Measurements from ENCODE around the gene FZD4. TPM values are rescaled to one million over a fixed set of nuclear protein-coding genes. Genes with fewer than 3 reads are reported as not detected.
"Not testable (repeated sequence)": the region's sequence is repeated elsewhere in the genome, so short reads cannot be mapped to it uniquely, and the experiment has no call there.

Gene FZD4
- total RNA-seq, 2 experiments from 2014 or later, result 0.14 to 0.21 TPM

DNA sequence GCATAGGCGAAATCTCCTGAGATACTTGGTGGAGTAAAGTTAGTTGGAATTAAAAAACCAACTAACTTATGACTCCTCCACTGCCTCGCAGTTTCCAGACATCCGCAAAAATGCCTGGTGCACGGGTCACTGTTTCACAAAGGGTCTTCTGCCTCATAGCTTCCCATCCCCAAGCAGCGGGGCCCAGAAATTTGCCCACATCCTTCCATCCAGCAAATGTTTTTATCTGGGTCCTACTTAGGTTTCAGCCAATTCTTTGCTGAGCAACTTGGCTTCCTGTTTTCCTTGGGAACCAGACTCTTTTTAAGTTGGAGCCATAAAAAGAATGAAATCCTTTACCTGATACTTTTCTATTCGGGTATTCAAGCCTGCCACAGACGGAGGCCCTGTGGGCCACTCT lies 36.2 kb downstream of the FZD4 start:
- no peaks in the 10 kb centered on the region for H3K36me3 Mint-ChIP-seq (ENCODE audit: low read depth)
- ChIA-PET POLR2A (no interaction called here), CTCF (interaction anchor here (1.1 to 1.5 kb wide), 2 partner anchors 15 to 27 kb away, joined by 4 read pairs; no protein-coding TSS in a partner anchor)
- DNase-seq (no peak), ATAC-seq (no peak)
- intact Hi-C loops (cut with DNase I, micrococcal nuclease), result loop anchor here (1.0 to 5.0 kb wide), 3 partner anchors 49 to 1322 kb away; no protein-coding TSS in a partner anchor
- no peak overlapping the region for H3K27ac Mint-ChIP-seq
- H3K4me1 Mint-ChIP-seq, result peaks cover 3% of the 10 kb centered on the region
- no peak overlapping the region for H3K4me3 Mint-ChIP-seq
- no peaks in the 10 kb centered on the region for H3K9me3 Mint-ChIP-seq (ENCODE audit: low read depth)
- no peaks in the 10 kb centered on the region for H3K27me3 Mint-ChIP-seq

DNA sequence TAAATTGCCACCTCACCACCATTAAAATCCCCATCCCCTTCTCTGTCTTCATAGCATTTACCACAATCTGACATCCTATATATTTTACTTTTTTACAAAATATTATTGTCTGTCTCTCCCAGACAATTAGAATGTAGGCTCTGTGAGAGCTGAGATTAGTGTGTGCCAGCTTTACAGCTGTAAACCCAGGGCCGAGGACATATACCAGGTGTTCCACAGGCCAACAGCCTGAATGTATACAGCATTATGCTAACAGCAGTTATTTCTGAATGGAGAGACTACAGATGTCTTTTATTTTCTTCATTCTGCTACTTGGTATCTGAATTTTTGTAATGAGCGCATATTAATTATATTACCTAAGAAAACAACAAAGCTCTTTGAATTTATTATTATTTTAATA lies 36.7 kb downstream of the FZD4 start:
- ATAC-seq (no peak), DNase-seq (no peak)
- Mint-ChIP-seq H3K27ac (no peak overlapping the region), H3K27me3 (peaks cover 2% of the 10 kb centered on the region), H3K4me3 (no peak overlapping the region), H3K4me1 (peaks cover 3% of the 10 kb centered on the region), H3K9me3 (ENCODE audit: low read depth) (no peaks in the 10 kb centered on the region), H3K36me3 (ENCODE audit: low read depth) (no peaks in the 10 kb centered on the region)
- intact Hi-C loops (cut with DNase I, micrococcal nuclease), result loop anchor here in 1 of 2 experiments (2.0 to 5.0 kb wide), 2 partner anchors 462 to 1321 kb away; no protein-coding TSS in a partner anchor
- POLR2A ChIA-PET, result no interaction called here
- CTCF ChIA-PET, result interaction anchor here (0.5 to 1.5 kb wide), 5 partner anchors 16 to 310 kb away, joined by 3 to 4 read pairs (median 4); no protein-coding TSS in a partner anchor

DNA sequence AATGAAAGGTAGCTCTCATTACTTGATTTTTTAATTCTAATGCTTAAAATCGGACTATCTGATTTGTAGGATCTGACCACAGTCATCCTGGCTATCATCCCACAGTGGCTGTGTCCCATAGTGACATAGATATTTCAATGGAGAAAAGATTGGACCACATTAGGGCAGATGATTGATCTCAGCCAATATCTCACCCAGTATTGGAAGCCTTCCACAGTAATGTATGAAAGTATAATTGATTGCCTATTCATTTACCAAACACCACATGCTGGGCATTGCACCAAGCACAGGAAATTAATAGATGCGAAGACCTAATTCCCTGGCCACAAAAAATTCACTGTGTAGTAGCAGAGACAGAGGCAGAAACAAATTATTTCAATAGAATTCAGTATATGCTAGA lies 37.6 kb downstream of the FZD4 start:
- Mint-ChIP-seq H3K4me3 (no peak overlapping the region), H3K27ac (no peak overlapping the region), H3K9me3 (ENCODE audit: low read depth) (no peaks in the 10 kb centered on the region), H3K27me3 (peaks cover 3% of the 10 kb centered on the region), H3K36me3 (ENCODE audit: low read depth) (no peaks in the 10 kb centered on the region), H3K4me1 (peaks cover 3% of the 10 kb centered on the region)
- ChIA-PET POLR2A (no interaction called here), CTCF (interaction anchor here (0.8 to 1.5 kb wide), 5 partner anchors 17 to 112 kb away, joined by 3 to 4 read pairs (median 4); no protein-coding TSS in a partner anchor)
- DNase-seq (no peak), ATAC-seq (no peak)
- intact Hi-C loops (cut with DNase I, micrococcal nuclease), result loop anchor here in 1 of 2 experiments (5.0 kb wide), 1 partner anchor 1320 kb away; no protein-coding TSS in a partner anchor

DNA sequence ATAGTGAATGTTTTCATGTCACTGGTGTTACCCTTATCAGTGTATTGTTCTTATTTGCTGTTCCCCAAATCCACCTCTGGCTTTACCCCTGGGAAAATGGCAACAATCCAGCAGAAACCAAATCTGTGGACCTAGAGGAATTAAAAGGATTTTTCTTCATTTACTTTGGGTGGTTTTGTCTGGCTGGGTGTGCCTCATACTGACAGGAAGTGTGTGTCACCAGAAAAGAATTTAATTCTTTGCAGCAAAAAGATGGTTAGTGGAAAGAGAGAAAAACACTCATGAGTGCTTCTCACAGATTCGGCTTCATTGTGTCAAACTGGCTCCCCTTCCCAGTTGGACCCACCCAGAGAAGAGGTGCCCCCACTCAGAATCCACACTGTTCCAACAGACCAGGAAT lies 38.9 kb downstream of the FZD4 start:
- DNase-seq, result no peak
- CTCF ChIA-PET, result interaction anchor here (0.5 to 1.2 kb wide), 4 partner anchors 9 to 308 kb away, joined by 3 to 4 read pairs (median 3); no protein-coding TSS in a partner anchor
- Mint-ChIP-seq H3K27me3 (peaks cover 3% of the 10 kb centered on the region), H3K36me3 (ENCODE audit: low read depth) (no peaks in the 10 kb centered on the region), H3K4me3 (no peak overlapping the region), H3K9me3 (ENCODE audit: low read depth) (no peaks in the 10 kb centered on the region), H3K27ac (no peak overlapping the region), H3K4me1 (peaks cover 3% of the 10 kb centered on the region)
- ATAC-seq, result no peak
- POLR2A ChIA-PET, result no interaction called here
- intact Hi-C loops (cut with DNase I, micrococcal nuclease), result loop anchor here in 1 of 2 experiments (5.0 kb wide), 1 partner anchor 1319 kb away; no protein-coding TSS in a partner anchor

DNA sequence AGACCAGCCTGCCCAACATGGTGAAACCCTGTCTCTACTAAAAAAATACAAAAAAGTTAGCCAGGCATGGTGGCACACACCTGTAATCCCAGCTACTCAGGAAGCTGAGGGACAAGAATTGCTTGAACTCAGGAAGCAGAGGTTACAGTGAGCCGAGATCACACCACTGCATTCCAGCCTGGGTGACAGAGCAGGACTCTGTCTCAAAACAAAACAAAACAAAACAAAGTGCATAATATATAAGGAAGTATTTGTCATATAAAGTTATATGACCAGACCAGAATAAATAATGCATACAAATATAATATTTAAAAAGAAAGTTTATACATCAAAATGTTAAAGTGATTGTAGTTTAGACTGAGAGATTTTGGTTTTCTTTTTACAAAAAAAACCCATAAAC lies 39.3 kb downstream of the FZD4 start:
- H3K4me3 Mint-ChIP-seq; POLR2A ChIA-PET; H3K36me3 Mint-ChIP-seq (ENCODE audit: low read depth); H3K27me3 Mint-ChIP-seq; DNase-seq; H3K27ac Mint-ChIP-seq; H3K4me1 Mint-ChIP-seq; H3K9me3 Mint-ChIP-seq (ENCODE audit: low read depth); ATAC-seq: not testable (repeated sequence)
- intact Hi-C loops (cut with DNase I, micrococcal nuclease), result loop anchor here in 1 of 2 experiments (5.0 kb wide), 1 partner anchor 1319 kb away; no protein-coding TSS in a partner anchor
- CTCF ChIA-PET, result interaction anchor here (1.2 kb wide), 1 partner anchor 10 kb away, joined by 4 read pairs; no protein-coding TSS in a partner anchor

DNA sequence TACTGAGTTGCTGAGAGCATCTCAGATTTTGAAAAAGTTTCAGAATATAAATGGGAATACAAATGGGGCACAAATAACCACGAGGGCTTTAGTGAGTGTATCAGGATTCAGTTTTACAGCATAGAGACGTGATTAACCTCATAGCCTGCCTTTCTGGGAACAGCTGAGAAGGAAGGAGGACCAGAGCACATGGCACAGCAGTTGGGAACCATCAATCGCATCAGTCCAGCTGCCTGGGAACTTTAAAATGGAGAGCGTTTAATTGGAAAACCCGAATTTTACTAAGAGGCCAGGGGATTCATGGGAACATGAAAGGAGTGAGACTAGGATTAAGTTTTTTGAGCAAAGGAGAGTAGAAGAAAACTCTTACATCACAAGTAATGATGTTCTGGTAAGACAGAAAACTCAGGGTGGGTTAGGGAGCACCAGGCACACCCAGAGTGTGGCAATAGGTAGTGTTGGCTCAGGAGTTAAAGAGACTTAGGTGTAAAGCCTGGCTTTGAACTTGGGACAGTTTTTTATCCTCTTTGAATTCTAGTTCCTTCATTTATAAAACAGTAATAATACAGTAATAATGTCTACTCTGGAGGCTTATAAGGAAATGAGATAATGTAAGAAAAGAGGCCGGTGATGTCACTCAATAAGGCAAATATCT lies 40.2 kb downstream of the FZD4 start:
- CTCF ChIA-PET, result no interaction called here

DNA sequence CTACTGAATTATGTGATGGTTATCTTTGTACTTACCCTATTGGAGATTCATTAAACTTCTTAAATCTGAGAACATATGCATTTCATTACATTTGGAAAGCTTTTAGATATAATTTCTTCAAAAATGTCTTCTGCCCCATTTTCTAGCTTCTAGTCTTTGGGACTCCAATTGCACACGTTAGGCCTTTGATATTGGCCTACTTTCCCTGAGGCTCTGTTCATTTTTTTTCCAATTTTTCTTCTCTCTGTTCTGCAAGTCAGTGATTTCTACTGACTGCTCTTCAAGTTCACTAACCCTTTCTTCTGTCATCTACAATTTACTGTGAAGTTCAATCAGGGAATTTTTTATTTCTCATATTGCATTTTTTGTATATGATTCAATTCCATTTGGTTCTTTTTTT lies 43.0 kb downstream of the FZD4 start:
- H3K27me3 Mint-ChIP-seq, result peaks cover 5% of the 10 kb centered on the region
- ATAC-seq (no peak), DNase-seq (no peak)
- no peak overlapping the region for H3K27ac Mint-ChIP-seq
- no peaks in the 10 kb centered on the region for H3K36me3 Mint-ChIP-seq (ENCODE audit: low read depth)
- ChIA-PET CTCF (interaction anchor here (1.0 to 2.0 kb wide), 3 partner anchors 9 to 43 kb away, joined by 3 to 7 read pairs (median 3); no protein-coding TSS in a partner anchor), POLR2A (no interaction called here)
- no peaks in the 10 kb centered on the region for H3K9me3 Mint-ChIP-seq (ENCODE audit: low read depth)
- no peak overlapping the region for H3K4me3 Mint-ChIP-seq
- intact Hi-C loops (cut with DNase I, micrococcal nuclease), result no loop called here
- H3K4me1 Mint-ChIP-seq, result peaks cover 3% of the 10 kb centered on the region

More for the DNA sequence above, 40.2 kb downstream of the FZD4 start:
- POLR2A ChIA-PET, result no interaction called here
- H3K9me3 Mint-ChIP-seq (ENCODE audit: low read depth), result no peaks in the 10 kb centered on the region
- intact Hi-C loops (cut with DNase I, micrococcal nuclease), result loop anchor here in 1 of 2 experiments (5.0 kb wide), 1 partner anchor 1318 kb away; no protein-coding TSS in a partner anchor
- no peak overlapping the region for H3K27ac Mint-ChIP-seq
- H3K4me3 Mint-ChIP-seq, result no peak overlapping the region
- DNase-seq, result no peak
- H3K36me3 Mint-ChIP-seq (ENCODE audit: low read depth), result no peaks in the 10 kb centered on the region
- no peak for ATAC-seq
- peaks cover 5% of the 10 kb centered on the region for H3K27me3 Mint-ChIP-seq
- H3K4me1 Mint-ChIP-seq, result peaks cover 3% of the 10 kb centered on the region

GRCh38 chr11:86910592-86910991 lies 44.6 kb downstream of the FZD4 start:
- no peak overlapping the region for H3K4me3 Mint-ChIP-seq
- no peak overlapping the region for H3K27ac Mint-ChIP-seq
- intact Hi-C loops (cut with DNase I, micrococcal nuclease), result no loop called here
- H3K9me3 Mint-ChIP-seq (ENCODE audit: low read depth), result no peaks in the 10 kb centered on the region
- peaks cover 5% of the 10 kb centered on the region for H3K27me3 Mint-ChIP-seq
- no peaks in the 10 kb centered on the region for H3K4me1 Mint-ChIP-seq
- no peak for DNase-seq
- H3K36me3 Mint-ChIP-seq (ENCODE audit: low read depth), result no peaks in the 10 kb centered on the region
- CTCF ChIA-PET, result no interaction called here
- POLR2A ChIA-PET, result no interaction called here
- ATAC-seq, result no peak

- CTCF ChIA-PET, result interaction anchor here (0.6 kb wide), 1 partner anchor 33 kb away, joined by 3 read pairs; no protein-coding TSS in a partner anchor
- H3K9me3 Mint-ChIP-seq (ENCODE audit: low read depth), result no peaks in the 10 kb centered on the region
- DNase-seq (no peak), ATAC-seq (no peak)
- POLR2A ChIA-PET, result no interaction called here
- no peak overlapping the region for H3K27ac Mint-ChIP-seq
- H3K4me3 Mint-ChIP-seq, result no peak overlapping the region
- H3K4me1 Mint-ChIP-seq, result no peaks in the 10 kb centered on the region
- intact Hi-C loops (cut with DNase I, micrococcal nuclease), result no loop called here
- no peaks in the 10 kb centered on the region for H3K36me3 Mint-ChIP-seq (ENCODE audit: low read depth)
- peaks cover 2% of the 10 kb centered on the region for H3K27me3 Mint-ChIP-seq
Measured at GRCh38 chr11:86906198-86906597, 49.0 kb downstream of the FZD4 start.

- no peak overlapping the region for H3K4me3 Mint-ChIP-seq
- no peaks in the 10 kb centered on the region for H3K9me3 Mint-ChIP-seq (ENCODE audit: low read depth)
- intact Hi-C loops (cut with DNase I, micrococcal nuclease), result no loop called here
- DNase-seq, result no peak
- peak; percentile 23 for ATAC-seq
- H3K27ac Mint-ChIP-seq, result no peak overlapping the region
- no peaks in the 10 kb centered on the region for H3K27me3 Mint-ChIP-seq
- H3K4me1 Mint-ChIP-seq, result no peaks in the 10 kb centered on the region
- no peaks in the 10 kb centered on the region for H3K36me3 Mint-ChIP-seq (ENCODE audit: low read depth)
- ChIA-PET POLR2A (no interaction called here), CTCF (no interaction called here)
Measured at GRCh38 chr11:86905252-86905651, 49.9 kb downstream of the FZD4 start.

GRCh38 chr11:86904001-86904400 lies 51.2 kb downstream of the FZD4 start:
- Mint-ChIP-seq H3K9me3 (ENCODE audit: low read depth) (no peaks in the 10 kb centered on the region), H3K36me3 (ENCODE audit: low read depth) (no peaks in the 10 kb centered on the region)
- intact Hi-C loops (cut with DNase I, micrococcal nuclease), result no loop called here

DNA sequence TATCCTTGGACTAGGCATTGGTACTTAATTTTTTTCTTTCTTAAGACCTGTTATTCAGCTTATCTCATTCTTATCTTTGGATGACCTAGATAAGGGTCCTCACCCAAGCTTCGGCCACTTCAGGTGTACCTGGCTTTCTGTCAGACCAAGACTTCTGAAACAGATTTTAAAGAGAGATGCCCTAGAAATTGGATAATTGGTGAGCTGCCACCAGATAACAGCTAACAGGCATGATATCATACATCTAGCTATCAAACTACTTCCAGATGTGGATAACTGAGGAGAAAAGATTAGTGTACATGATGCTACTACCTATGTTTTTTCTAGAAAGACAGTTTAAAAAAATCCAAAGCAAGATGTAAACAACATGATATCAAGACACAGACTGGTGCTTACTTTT lies 52.9 kb downstream of the FZD4 start:
- H3K36me3 Mint-ChIP-seq (ENCODE audit: low read depth), result no peaks in the 10 kb centered on the region
- H3K27ac Mint-ChIP-seq, result no peak overlapping the region
- ATAC-seq, result no peak
- intact Hi-C loops (cut with DNase I, micrococcal nuclease), result no loop called here
- H3K27me3 Mint-ChIP-seq, result no peaks in the 10 kb centered on the region
- ChIA-PET CTCF (interaction anchor here (0.6 to 0.8 kb wide), 2 partner anchors 9 to 89 kb away, joined by 3 read pairs; no protein-coding TSS in a partner anchor), POLR2A (interaction anchor here (0.6 kb wide), 1 partner anchor 1040 kb away, joined by 5 read pairs; no protein-coding TSS in a partner anchor)
- H3K4me3 Mint-ChIP-seq, result no peak overlapping the region
- DNase-seq, result no peak
- H3K9me3 Mint-ChIP-seq (ENCODE audit: low read depth), result no peaks in the 10 kb centered on the region
- no peaks in the 10 kb centered on the region for H3K4me1 Mint-ChIP-seq

More at GRCh38 chr11:86904001-86904400, 51.2 kb downstream of the FZD4 start:
- Mint-ChIP-seq H3K4me3 (no peak overlapping the region), H3K27ac (no peak overlapping the region), H3K27me3 (no peaks in the 10 kb centered on the region), H3K4me1 (no peaks in the 10 kb centered on the region)
- DNase-seq, result no peak
- ChIA-PET CTCF (interaction anchor here (0.9 kb wide), 1 partner anchor 36 kb away, joined by 3 read pairs; no protein-coding TSS in a partner anchor), POLR2A (no interaction called here)
- ATAC-seq, result no peak
